ENCODE results near the gene TBC1D22A. TPM values are rescaled to one million over a fixed set of nuclear protein-coding genes. Genes with fewer than 3 reads are reported as not detected.

Gene TBC1D22A
- total RNA-seq, 1 experiment from 2014 or later, result 20.9 TPM

DNA sequence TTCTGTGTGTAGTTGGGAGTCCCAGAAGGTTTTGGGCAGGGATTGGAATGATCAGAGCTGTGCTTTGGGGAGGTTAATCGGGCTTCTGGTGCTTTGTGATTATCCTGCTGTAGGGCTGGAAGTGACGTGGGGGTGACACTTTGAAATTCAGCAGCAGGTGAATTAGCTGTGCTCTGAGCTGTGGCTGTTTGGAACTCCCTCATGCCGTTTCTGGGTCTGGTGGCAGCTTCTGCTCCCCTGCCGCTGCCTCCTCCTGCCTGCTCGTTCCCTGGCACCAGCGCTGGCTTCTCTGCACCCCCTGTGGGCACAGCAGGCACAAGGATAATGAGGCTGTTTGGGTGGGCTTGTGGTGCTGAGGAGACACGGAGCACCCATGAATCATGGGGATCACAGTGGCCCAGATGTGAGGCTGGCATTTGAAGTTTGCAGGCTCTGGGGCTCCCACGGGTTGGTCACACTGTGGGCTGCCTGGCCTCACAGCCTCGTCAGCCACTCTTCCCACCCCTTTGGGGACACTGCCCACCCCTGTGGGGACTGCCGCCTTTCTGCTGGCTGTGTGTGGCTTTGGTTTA is 49.7 kb downstream of the TBC1D22A start:
- no peaks in the 10 kb centered on the region; a peak in 1 of 4 replicates for H3K36me3 ChIP-seq (ENCODE audit: control insufficient read depth in 1 of 2, insufficient read depth in 2 of 2, low read length in 2 of 2)
- RAD21 ChIA-PET (ENCODE audit: low non-redundant PET in 1 of 2, low total read pairs in 2 of 2, uncharacterized antibody in 2 of 2, unreplicated experiment in 2 of 2), result no interaction called here
- H2AFZ ChIP-seq (ENCODE audit: low read depth, low read length, poor library complexity, severe bottlenecking), result no peak overlapping the region
- no peak overlapping the region for H3K4me3 ChIP-seq (replicated peaks in 1 of 2; ENCODE audit: low read depth in 1 of 2, low read length in 2 of 2)
- intact Hi-C loops (cut with micrococcal nuclease), result no loop called here
- no peak overlapping the region for H3K9ac ChIP-seq (ENCODE audit: low read length)
- no peaks in the 10 kb centered on the region for H3K9me3 ChIP-seq (ENCODE audit: control insufficient read depth in 1 of 2, insufficient read depth in 1 of 2, low read depth in 1 of 2, low read length in 2 of 2)
- peaks cover 0 to 16% of the 10 kb centered on the region in 2 experiments; a peak in 2 of 4 replicates for H3K4me1 ChIP-seq (ENCODE audit: control insufficient read depth in 1 of 2, insufficient read depth in 2 of 2, low read length in 2 of 2)
- TF ChIP-seq CBX3 (IDR thresholded peaks at IDR 0.05; ENCODE audit: low read depth) (no peak), SRF (IDR thresholded peaks at IDR 0.05; ENCODE audit: low read depth) (no peak), ZNF274 (IDR thresholded peaks at IDR 0.05; ENCODE audit: low read depth, low read length) (no peak), EGR1 (IDR thresholded peaks at IDR 0.05; ENCODE audit: low read depth) (no peak), YY1 (IDR thresholded peaks at IDR 0.05; ENCODE audit: extremely low read depth, insufficient replicate concordance, low read depth, low read length) (no peak), JUND (IDR thresholded peaks at IDR 0.05) (no peak), EZH2phosphoT487 (IDR thresholded peaks at IDR 0.05; ENCODE audit: borderline replicate concordance) (no peak), ZFX (IDR thresholded peaks at IDR 0.05) (no peak), FOSL1 (IDR thresholded peaks at IDR 0.05; ENCODE audit: low read depth) (no peak), ELF1 (IDR thresholded peaks at IDR 0.05; ENCODE audit: borderline replicate concordance, low read depth) (no peak), POLR2AphosphoS5 (IDR thresholded peaks at IDR 0.05; ENCODE audit: low read depth, low read length) (no peak), SP1 (IDR thresholded peaks at IDR 0.05; ENCODE audit: low read depth) (no peak), EZH2 (IDR thresholded peaks at IDR 0.05) (no peak), CEBPB (IDR thresholded peaks at IDR 0.05; ENCODE audit: low read depth) (no peak), SIN3A (IDR thresholded peaks at IDR 0.05; ENCODE audit: low read depth) (no peak)
- TF ChIP-seq, protein P1, sequence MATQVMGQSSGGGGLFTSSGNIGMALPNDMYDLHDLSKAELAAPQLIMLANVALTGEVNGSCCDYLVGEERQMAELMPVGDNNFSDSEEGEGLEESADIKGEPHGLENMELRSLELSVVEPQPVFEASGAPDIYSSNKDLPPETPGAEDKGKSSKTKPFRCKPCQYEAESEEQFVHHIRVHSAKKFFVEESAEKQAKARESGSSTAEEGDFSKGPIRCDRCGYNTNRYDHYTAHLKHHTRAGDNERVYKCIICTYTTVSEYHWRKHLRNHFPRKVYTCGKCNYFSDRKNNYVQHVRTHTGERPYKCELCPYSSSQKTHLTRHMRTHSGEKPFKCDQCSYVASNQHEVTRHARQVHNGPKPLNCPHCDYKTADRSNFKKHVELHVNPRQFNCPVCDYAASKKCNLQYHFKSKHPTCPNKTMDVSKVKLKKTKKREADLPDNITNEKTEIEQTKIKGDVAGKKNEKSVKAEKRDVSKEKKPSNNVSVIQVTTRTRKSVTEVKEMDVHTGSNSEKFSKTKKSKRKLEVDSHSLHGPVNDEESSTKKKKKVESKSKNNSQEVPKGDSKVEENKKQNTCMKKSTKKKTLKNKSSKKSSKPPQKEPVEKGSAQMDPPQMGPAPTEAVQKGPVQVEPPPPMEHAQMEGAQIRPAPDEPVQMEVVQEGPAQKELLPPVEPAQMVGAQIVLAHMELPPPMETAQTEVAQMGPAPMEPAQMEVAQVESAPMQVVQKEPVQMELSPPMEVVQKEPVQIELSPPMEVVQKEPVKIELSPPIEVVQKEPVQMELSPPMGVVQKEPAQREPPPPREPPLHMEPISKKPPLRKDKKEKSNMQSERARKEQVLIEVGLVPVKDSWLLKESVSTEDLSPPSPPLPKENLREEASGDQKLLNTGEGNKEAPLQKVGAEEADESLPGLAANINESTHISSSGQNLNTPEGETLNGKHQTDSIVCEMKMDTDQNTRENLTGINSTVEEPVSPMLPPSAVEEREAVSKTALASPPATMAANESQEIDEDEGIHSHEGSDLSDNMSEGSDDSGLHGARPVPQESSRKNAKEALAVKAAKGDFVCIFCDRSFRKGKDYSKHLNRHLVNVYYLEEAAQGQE (IDR thresholded peaks at IDR 0.05; ENCODE audit: low read depth), result no peak
- TF ChIP-seq, protein P2, sequence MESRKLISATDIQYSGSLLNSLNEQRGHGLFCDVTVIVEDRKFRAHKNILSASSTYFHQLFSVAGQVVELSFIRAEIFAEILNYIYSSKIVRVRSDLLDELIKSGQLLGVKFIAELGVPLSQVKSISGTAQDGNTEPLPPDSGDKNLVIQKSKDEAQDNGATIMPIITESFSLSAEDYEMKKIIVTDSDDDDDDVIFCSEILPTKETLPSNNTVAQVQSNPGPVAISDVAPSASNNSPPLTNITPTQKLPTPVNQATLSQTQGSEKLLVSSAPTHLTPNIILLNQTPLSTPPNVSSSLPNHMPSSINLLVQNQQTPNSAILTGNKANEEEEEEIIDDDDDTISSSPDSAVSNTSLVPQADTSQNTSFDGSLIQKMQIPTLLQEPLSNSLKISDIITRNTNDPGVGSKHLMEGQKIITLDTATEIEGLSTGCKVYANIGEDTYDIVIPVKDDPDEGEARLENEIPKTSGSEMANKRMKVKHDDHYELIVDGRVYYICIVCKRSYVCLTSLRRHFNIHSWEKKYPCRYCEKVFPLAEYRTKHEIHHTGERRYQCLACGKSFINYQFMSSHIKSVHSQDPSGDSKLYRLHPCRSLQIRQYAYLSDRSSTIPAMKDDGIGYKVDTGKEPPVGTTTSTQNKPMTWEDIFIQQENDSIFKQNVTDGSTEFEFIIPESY (IDR thresholded peaks at IDR 0.05; ENCODE audit: extremely low read depth, insufficient replicate concordance, low read length), result no peak
- TF ChIP-seq, protein P3, sequence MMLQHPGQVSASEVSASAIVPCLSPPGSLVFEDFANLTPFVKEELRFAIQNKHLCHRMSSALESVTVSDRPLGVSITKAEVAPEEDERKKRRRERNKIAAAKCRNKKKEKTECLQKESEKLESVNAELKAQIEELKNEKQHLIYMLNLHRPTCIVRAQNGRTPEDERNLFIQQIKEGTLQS (IDR thresholded peaks at IDR 0.05), result no peak
- TF ChIP-seq, protein P4, sequence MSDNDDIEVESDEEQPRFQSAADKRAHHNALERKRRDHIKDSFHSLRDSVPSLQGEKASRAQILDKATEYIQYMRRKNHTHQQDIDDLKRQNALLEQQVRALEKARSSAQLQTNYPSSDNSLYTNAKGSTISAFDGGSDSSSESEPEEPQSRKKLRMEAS (IDR thresholded peaks at IDR 0.05), result no peak
- H3K27ac ChIP-seq (ENCODE audit: low read depth, low read length), result no peak overlapping the region
- no peaks in the 10 kb centered on the region for H3K9me2 ChIP-seq (ENCODE audit: insufficient read depth)
- BruUV-seq (replicated peaks), result no TSS peak
- POLR2A ChIA-PET, result no interaction called here
- ATAC-seq, result no peak
- DNase-seq (ENCODE audit: low read depth, low spot score), result no peak
- H3K79me2 ChIP-seq (ENCODE audit: insufficient read depth, low read length), result peaks cover 5% of the 10 kb centered on the region; the same call in 1 of the 2 replicates
- no peak overlapping the region for H3K4me2 ChIP-seq (ENCODE audit: low read length)
- no peaks in the 10 kb centered on the region for H4K20me1 ChIP-seq (ENCODE audit: insufficient read depth)
- no peaks in the 10 kb centered on the region for H3K27me3 ChIP-seq (ENCODE audit: insufficient read depth, low read length)
- CTCF ChIA-PET, result interaction anchor here (1.2 to 2.1 kb wide), 2 partner anchors 9 to 21 kb away, joined by 3 to 8 read pairs; no protein-coding TSS in a partner anchor
